GM18951 (cell line): Measurements from ENCODE around the gene MYCBP.

ENCODE experiments used
- POLR2A ChIP-seq: IDR thresholded peaks from 4 replicates; pipeline ENCODE4 v1.6.1; 2011; ENCODE audit warnings: mild to moderate bottlenecking; ENCODE audit not compliant: insufficient read length, insufficient read depth; ENCODE audit errors: extremely low read depth
- in situ Hi-C: fragments of 300-500 bp; cut with MboI; formaldehyde crosslinking; loops from one replicate; pipeline ENCODE4 v1.12.0; 2022; ENCODE audit warnings: low sequenced_read_pairs, mixed read lengths, inconsistent platforms; ENCODE audit not compliant: unreplicated experiment

MYCBP gene

GRCh38 chr1:38812981-38813380, 60.2 kb downstream of the MYCBP start:
- in situ Hi-C loops = loop anchor here (10.0 to 25.0 kb wide), 2 partner anchors 201 to 788 kb away; no protein-coding TSS in a partner anchor
- TF ChIP-seq POLR2A = no peak
